Stimulated activated CD8-positive, alpha-beta memory T cell treated with anti-CD3 and anti-CD28 coated beads, Interleukin-2, amount 100 ng/mL, for 48 hours (primary cell): Measurements from ENCODE around the gene PDZK1.
"Not testable (repeated sequence)": the region's sequence is repeated elsewhere in the genome, so short reads cannot be mapped to it uniquely, and the experiment has no call there.

ENCODE experiments used
- DNase-seq, 2 donors: peaks; one replicate each; pipeline ENCODE4 v3.0.0-alpha.2; 2020; ENCODE audit warnings: low read depth in 2 of 2

Gene PDZK1

GRCh38 chr1:145656245-145656943 lies 50.8 kb downstream of the PDZK1 start:
- not testable (repeated sequence) for DNase-seq

DNA sequence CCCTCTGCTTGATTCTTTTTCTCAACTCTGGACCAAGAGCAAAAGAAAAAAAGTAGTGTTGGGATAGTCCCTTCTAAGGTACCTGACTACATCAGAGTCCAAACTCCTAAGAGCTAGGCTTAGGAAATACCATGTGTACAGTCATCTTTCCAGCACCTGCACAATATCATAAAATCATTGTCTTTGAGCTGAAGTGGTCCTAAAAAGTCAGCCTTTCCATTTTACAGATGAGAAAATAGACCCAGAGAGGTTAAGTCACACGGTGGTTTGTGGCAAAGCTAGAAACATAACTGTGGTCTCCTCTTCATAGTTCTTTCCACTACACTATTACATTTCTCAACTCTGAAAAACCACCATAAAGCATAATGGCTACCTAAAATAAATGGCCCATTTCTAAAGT lies 63.2 kb downstream of the PDZK1 start:
- DNase-seq, result not testable (repeated sequence)

GRCh38 chr1:145641886-145642285 lies 65.3 kb downstream of the PDZK1 start:
- not testable (repeated sequence) for DNase-seq

- DNase-seq, result not testable (repeated sequence)
Observed at GRCh38 chr1:145636237-145636636, 70.9 kb downstream of the PDZK1 start.

- not testable (repeated sequence) for DNase-seq
Observed at GRCh38 chr1:145622177-145622576, 85.0 kb downstream of the PDZK1 start.
